ENCODE data around the gene KLHL4. TPM values are rescaled to one million over a fixed set of nuclear protein-coding genes. Genes with fewer than 3 reads are reported as not detected.

Gene KLHL4
- polyA plus RNA-seq, 1 donor (not counting 4 experiments of a cell fraction or from before 2014, with no cell fraction given) = 3.7 TPM

GRCh38 chrX:87626996-87627395 lies 109.4 kb downstream of the KLHL4 start:
- H3K4me2 ChIP-seq (ENCODE audit: control insufficient read depth, extremely low read depth, insufficient read depth, low read depth, low read length) = no peak overlapping the region
- no peaks in the 10 kb centered on the region for H3K9me1 ChIP-seq (ENCODE audit: control insufficient read depth, extremely low read depth, insufficient read depth, low read length)
- H3K36me3 ChIP-seq (ENCODE audit: control insufficient read depth in 2 of 2, extremely low read depth in 1 of 2, insufficient read depth in 2 of 2, low read length in 2 of 2) = no peaks in the 10 kb centered on the region
- dilution Hi-C loops (cut with MboI; ENCODE audit: extremely low pct_ligation_motif_present, low sequenced_read_pairs) = no loop called here
- FAIRE-seq (no peak), DNase-seq (ENCODE audit: low read depth, low spot score) (no peak)
- H3K9ac ChIP-seq (ENCODE audit: control insufficient read depth, extremely low read depth, insufficient read depth, low read length) = no peak overlapping the region
- H3K9me3 ChIP-seq (ENCODE audit: control insufficient read depth, low read depth, low read length) = no peaks in the 10 kb centered on the region
- H2AFZ ChIP-seq (ENCODE audit: control insufficient read depth, low read length) = no peak overlapping the region
- H3K4me3 ChIP-seq (ENCODE audit: control insufficient read depth in 2 of 3, extremely low read depth in 1 of 3, insufficient read depth in 2 of 3, low read depth in 1 of 3, low read length in 3 of 3) = no peak overlapping the region
- no peaks in the 10 kb centered on the region for H4K20me1 ChIP-seq (ENCODE audit: control insufficient read depth, extremely low read depth, insufficient read depth, low read length)
- TF ChIP-seq EZH2 (IDR thresholded peaks at IDR 0.05; ENCODE audit: low read length) = no peak
- TF ChIP-seq, protein P1, sequence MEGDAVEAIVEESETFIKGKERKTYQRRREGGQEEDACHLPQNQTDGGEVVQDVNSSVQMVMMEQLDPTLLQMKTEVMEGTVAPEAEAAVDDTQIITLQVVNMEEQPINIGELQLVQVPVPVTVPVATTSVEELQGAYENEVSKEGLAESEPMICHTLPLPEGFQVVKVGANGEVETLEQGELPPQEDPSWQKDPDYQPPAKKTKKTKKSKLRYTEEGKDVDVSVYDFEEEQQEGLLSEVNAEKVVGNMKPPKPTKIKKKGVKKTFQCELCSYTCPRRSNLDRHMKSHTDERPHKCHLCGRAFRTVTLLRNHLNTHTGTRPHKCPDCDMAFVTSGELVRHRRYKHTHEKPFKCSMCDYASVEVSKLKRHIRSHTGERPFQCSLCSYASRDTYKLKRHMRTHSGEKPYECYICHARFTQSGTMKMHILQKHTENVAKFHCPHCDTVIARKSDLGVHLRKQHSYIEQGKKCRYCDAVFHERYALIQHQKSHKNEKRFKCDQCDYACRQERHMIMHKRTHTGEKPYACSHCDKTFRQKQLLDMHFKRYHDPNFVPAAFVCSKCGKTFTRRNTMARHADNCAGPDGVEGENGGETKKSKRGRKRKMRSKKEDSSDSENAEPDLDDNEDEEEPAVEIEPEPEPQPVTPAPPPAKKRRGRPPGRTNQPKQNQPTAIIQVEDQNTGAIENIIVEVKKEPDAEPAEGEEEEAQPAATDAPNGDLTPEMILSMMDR (optimal IDR thresholded peaks at IDR 0.05 in 1 of 3, IDR thresholded peaks at IDR 0.05 in 1 of 3, conservative IDR thresholded peaks at IDR 0.05 in 1 of 3; ENCODE audit: extremely low read depth in 1 of 3, insufficient read depth in 2 of 3, low read length in 3 of 3) = no peak
- H3K4me1 ChIP-seq (ENCODE audit: control insufficient read depth, extremely low read depth, insufficient read depth, low read length) = no peaks in the 10 kb centered on the region
- no peak overlapping the region for H3K27ac ChIP-seq (ENCODE audit: control insufficient read depth, insufficient read depth, low read length)
- H3K79me2 ChIP-seq (ENCODE audit: control insufficient read depth, insufficient read depth, low read length) = no peaks in the 10 kb centered on the region
- no peaks in the 10 kb centered on the region for H3K27me3 ChIP-seq (ENCODE audit: control insufficient read depth, extremely low read depth, insufficient read depth, low read length)

- no peaks in the 10 kb centered on the region for H3K9me1 ChIP-seq (ENCODE audit: control insufficient read depth, extremely low read depth, insufficient read depth, low read length)
- no peak overlapping the region for H3K27ac ChIP-seq (ENCODE audit: control insufficient read depth, insufficient read depth, low read length)
- H3K9me3 ChIP-seq (ENCODE audit: control insufficient read depth, low read depth, low read length) = no peaks in the 10 kb centered on the region
- H3K79me2 ChIP-seq (ENCODE audit: control insufficient read depth, insufficient read depth, low read length) = no peaks in the 10 kb centered on the region
- FAIRE-seq (no peak), DNase-seq (ENCODE audit: low read depth, low spot score) (no peak)
- no peak overlapping the region for H2AFZ ChIP-seq (ENCODE audit: control insufficient read depth, low read length)
- H3K4me1 ChIP-seq (ENCODE audit: control insufficient read depth, extremely low read depth, insufficient read depth, low read length) = no peaks in the 10 kb centered on the region
- no peaks in the 10 kb centered on the region for H3K27me3 ChIP-seq (ENCODE audit: control insufficient read depth, extremely low read depth, insufficient read depth, low read length)
- no peaks in the 10 kb centered on the region for H4K20me1 ChIP-seq (ENCODE audit: control insufficient read depth, extremely low read depth, insufficient read depth, low read length)
- no peak overlapping the region for H3K4me2 ChIP-seq (ENCODE audit: control insufficient read depth, extremely low read depth, insufficient read depth, low read depth, low read length)
- H3K4me3 ChIP-seq (ENCODE audit: control insufficient read depth in 2 of 3, extremely low read depth in 1 of 3, insufficient read depth in 2 of 3, low read depth in 1 of 3, low read length in 3 of 3) = no peak overlapping the region
- dilution Hi-C loops (cut with MboI; ENCODE audit: extremely low pct_ligation_motif_present, low sequenced_read_pairs) = no loop called here
- H3K9ac ChIP-seq (ENCODE audit: control insufficient read depth, extremely low read depth, insufficient read depth, low read length) = no peak overlapping the region
- H3K36me3 ChIP-seq (ENCODE audit: control insufficient read depth in 2 of 2, extremely low read depth in 1 of 2, insufficient read depth in 2 of 2, low read length in 2 of 2) = no peaks in the 10 kb centered on the region
- TF ChIP-seq, protein P1 (optimal IDR thresholded peaks at IDR 0.05 in 1 of 3, IDR thresholded peaks at IDR 0.05 in 1 of 3, conservative IDR thresholded peaks at IDR 0.05 in 1 of 3; ENCODE audit: extremely low read depth in 1 of 3, insufficient read depth in 2 of 3, low read length in 3 of 3) = no peak
These were observed 116.8 kb downstream of the KLHL4 start for GRCh38 chrX:87634361-87634760.

All from keratinocyte (primary cell).